Endothelial cell of umbilical vein (primary cell): ENCODE results near the gene TMCC2. TPM values are rescaled to one million over a fixed set of nuclear protein-coding genes. Genes with fewer than 3 reads are reported as not detected.

Experiments used
- BruUV-seq: library from RNA; stranded (reverse); fragments of 400-500 nt; replicated peaks from 2 replicates; lab custom pipeline; 2021; lab: Mats Ljungman, UMichigan
- CTCF ChIA-PET: fragments of 300-600, 350-600 bp; sonication (Branson Sonifier 250); formaldehyde crosslinking; loops from one replicate; lab custom pipeline; 2021; ENCODE audit warnings: antibody characterized with exemption, inconsistent platforms; lab: Charles Lee
- POLR2A ChIA-PET: fragments of 300-600, 350-600 bp; sonication (Branson Sonifier 250); formaldehyde crosslinking; loops from one replicate; lab custom pipeline; 2021; ENCODE audit warnings: antibody characterized with exemption, inconsistent platforms; lab: Charles Lee
- DNase-seq: peaks from one replicate; pipeline ENCODE4 v3.0.0-alpha.2; 2011; ENCODE audit warnings: low read depth, low spot score
- FAIRE-seq: peaks from 2 replicates; lab custom pipeline; 2011; peaks lifted over from hg19 to GRCh38; lab: Jason Lieb, UNC
- H2AFZ ChIP-seq: 2 replicates; pipeline ENCODE4 v1.6.0; 2012; ENCODE audit warnings: low read depth, low read length, control low read depth, inconsistent platforms
- H3K27ac ChIP-seq: 2 replicates; pipeline ENCODE4 v1.5.1; 2011; ENCODE audit warnings: low read depth, mild to moderate bottlenecking, control low read depth, low read length, moderate library complexity; ENCODE audit not compliant: insufficient read depth
- H3K27me3 ChIP-seq, 2 experiments: 2 replicates each; pipeline versions ENCODE4 v1.6.0 to v1.6.1; 2011; ENCODE audit warnings: low read length in 2 of 2, mixed read lengths in 1 of 2; ENCODE audit not compliant: control insufficient read depth in 2 of 2, insufficient read depth in 2 of 2
- H3K36me3 ChIP-seq, 2 experiments: 2 replicates in 1 of 2; 3 replicates in 1 of 2; pipeline ENCODE4 v1.5.1; 2011; ENCODE audit warnings: low read length in 2 of 2, mild to moderate bottlenecking in 1 of 2, moderate library complexity in 1 of 2; ENCODE audit not compliant: control insufficient read depth in 2 of 2, insufficient read depth in 2 of 2; ENCODE audit errors: extremely low read depth in 1 of 2
- H3K4me1 ChIP-seq: 3 replicates; pipeline ENCODE4 v1.5.1; 2011; ENCODE audit warnings: mild to moderate bottlenecking, low read length; ENCODE audit not compliant: control insufficient read depth, insufficient read depth; ENCODE audit errors: extremely low read depth
- H3K4me2 ChIP-seq: 2 replicates; pipeline ENCODE4 v1.6.1; 2011; ENCODE audit warnings: low read length, control low read depth, mixed read lengths; ENCODE audit not compliant: insufficient read depth
- H3K4me3 ChIP-seq, 3 experiments: fragments of 200-600 bp in 1 of 3; sonication (generic), shearing (Covaris generic) in 1 of 3; replicated peaks in 1 of 3; 2 replicates each; pipeline ENCODE4 v1.5.1; 2011 to 2016; ENCODE audit warnings: control low read depth in 3 of 3, low read length in 3 of 3, mild to moderate bottlenecking in 2 of 3, inconsistent platforms in 1 of 3, low read depth in 1 of 3, moderate library complexity in 1 of 3; ENCODE audit not compliant: insufficient read depth in 1 of 3
- H3K79me2 ChIP-seq: 2 replicates; pipeline ENCODE4 v1.6.0; 2012; ENCODE audit warnings: low read length, inconsistent platforms; ENCODE audit not compliant: control insufficient read depth, insufficient read depth
- H3K9ac ChIP-seq: replicated peaks from 2 replicates; pipeline ENCODE3; 2011; ENCODE audit warnings: low read length, control low read depth; ENCODE audit not compliant: insufficient read depth; ENCODE audit errors: extremely low read depth
- H3K9me1 ChIP-seq: replicated peaks from 3 replicates; pipeline ENCODE4 v1.6.0; 2011; ENCODE audit warnings: mild to moderate bottlenecking, low read length; ENCODE audit not compliant: control insufficient read depth, insufficient read depth; ENCODE audit errors: extremely low read depth
- H3K9me3 ChIP-seq: replicated peaks from 2 replicates; pipeline ENCODE4 v1.5.1; 2012; ENCODE audit warnings: low read length, inconsistent platforms; ENCODE audit not compliant: control insufficient read depth, insufficient read depth
- H4K20me1 ChIP-seq: replicated peaks from 2 replicates; pipeline ENCODE3; 2011; ENCODE audit warnings: mild to moderate bottlenecking, low read length; ENCODE audit not compliant: control insufficient read depth, insufficient read depth; ENCODE audit errors: extremely low read depth
- CTCF ChIP-seq, 2 donors: IDR thresholded peaks; 1 replicate in 1 of 2; 2 replicates in 1 of 2; pipeline ENCODE4 v1.5.1; 2011; ENCODE audit warnings: low read length in 2 of 2, mild to moderate bottlenecking in 2 of 2, moderate library complexity in 2 of 2, control low read depth in 1 of 2, inconsistent platforms in 1 of 2, low read depth in 1 of 2; ENCODE audit not compliant: insufficient read depth in 1 of 2; ENCODE audit errors: extremely low read depth in 1 of 2
- EZH2 ChIP-seq: IDR thresholded peaks from 2 replicates; pipeline ENCODE4 v1.6.1; 2012; ENCODE audit warnings: borderline replicate concordance, low read depth, mild to moderate bottlenecking, moderate library complexity, low read length, inconsistent platforms; ENCODE audit not compliant: severe bottlenecking
- GATA2 ChIP-seq: IDR thresholded peaks from 2 replicates; pipeline ENCODE4 v1.7.0; 2011; ENCODE audit warnings: low read depth, mild to moderate bottlenecking, moderate library complexity, mixed read lengths, low read length; ENCODE audit not compliant: insufficient read length, insufficient read depth
- JUN ChIP-seq: IDR thresholded peaks from 2 replicates; pipeline ENCODE4 v1.6.1; 2011; ENCODE audit warnings: borderline replicate concordance, low read depth; ENCODE audit not compliant: insufficient read length, insufficient read depth
- MAX ChIP-seq: IDR thresholded peaks from 2 replicates; pipeline ENCODE4 v1.6.1; 2011; ENCODE audit not compliant: insufficient read depth, insufficient read length
- dilution Hi-C: fragments of 300-500 bp; cut with MboI; formaldehyde crosslinking; loops from one replicate; pipeline ENCODE4 v1.15.0; 2019; ENCODE audit warnings: low sequenced_read_pairs; ENCODE audit not compliant: extremely low pct_ligation_motif_present
- intact Hi-C: fragments of 100-400 bp; cut with micrococcal nuclease; formaldehyde crosslinking; loops from one replicate; pipeline ENCODE4 v1.10.0; 2022
- polyA plus RNA-seq, 4 experiments: library from polyadenylated mRNA; depleted of rRNA in 3 of 4; stranded (reverse) in 3 of 4; unstranded in 1 of 4; fragments of >200 nt; gene quantifications; 2 replicates each; pipeline versions ENCODE4 v1.2.1 to v1.2.3, GENCODE V29; 2011 to 2012; ENCODE audit warnings: missing spikeins in 1 of 4
- total RNA-seq: library from RNA; stranded (reverse); gene quantifications from 2 replicates; pipeline ENCODE4 v1.2.3, GENCODE V29; 2021

Gene TMCC2
- total and polyA plus RNA-seq, 2 donors (not counting 3 experiments of a cell fraction or from before 2014, with no cell fraction given), result 2.0 to 2.1 TPM

GRCh38 chr1:205250699-205251098, 23.0 kb downstream of the TMCC2 start:
- FAIRE-seq, result no peak

More at GRCh38 chr1:205250699-205251098, 23.0 kb downstream of the TMCC2 start:
- H3K4me1 ChIP-seq, result no peaks in the 10 kb centered on the region
- dilution Hi-C loops, result no loop called here
- H3K4me2 ChIP-seq, result no peak overlapping the region
- no peak for DNase-seq
- H2AFZ ChIP-seq, result no peak overlapping the region
- H3K4me3 ChIP-seq, result no peak overlapping the region
- POLR2A ChIA-PET, result no interaction called here
- no peaks in the 10 kb centered on the region for H3K79me2 ChIP-seq
- BruUV-seq, result no TSS peak
- intact Hi-C loops, result no loop called here
- CTCF ChIA-PET, result interaction anchor here (1.4 kb wide), 1 partner anchor 109 kb away, joined by 5 read pairs; no protein-coding TSS in a partner anchor
- H3K27me3 ChIP-seq, result no peaks in the 10 kb centered on the region
- H4K20me1 ChIP-seq, result no peaks in the 10 kb centered on the region
- TF ChIP-seq JUN (no peak), EZH2 (no peak), CTCF (IDR thresholded peaks at IDR 0.05; ENCODE audit: extremely low read depth in 1 of 2, insufficient read depth in 1 of 2, low read depth in 1 of 2, low read length in 2 of 2) (no peak), GATA2 (no peak), MAX (no peak)
- H3K27ac ChIP-seq, result no peak overlapping the region
- no peaks in the 10 kb centered on the region for H3K9me1 ChIP-seq
- H3K36me3 ChIP-seq, result no peaks in the 10 kb centered on the region
- no peaks in the 10 kb centered on the region for H3K9me3 ChIP-seq
- H3K9ac ChIP-seq, result no peak overlapping the region
